RPMI7951 (cell line): ENCODE measurements around the gene ZNF831. TPM values are rescaled to one million over a fixed set of nuclear protein-coding genes. Genes with fewer than 3 reads are reported as not detected.

Source experiments
- DNase-seq: peaks from one replicate; pipeline ENCODE4 v3.0.0-alpha.2; 2012; ENCODE audit warnings: low read depth
- total RNA-seq: library from RNA; depleted of rRNA; stranded (reverse); fragments of >200 nt; shearing (Covaris generic); gene quantifications from 2 replicates; pipeline ENCODE4 v1.2.3, GENCODE V29; 2014

ZNF831 gene
- total RNA-seq, 1 experiment from 2014 or later = not detected

DNA sequence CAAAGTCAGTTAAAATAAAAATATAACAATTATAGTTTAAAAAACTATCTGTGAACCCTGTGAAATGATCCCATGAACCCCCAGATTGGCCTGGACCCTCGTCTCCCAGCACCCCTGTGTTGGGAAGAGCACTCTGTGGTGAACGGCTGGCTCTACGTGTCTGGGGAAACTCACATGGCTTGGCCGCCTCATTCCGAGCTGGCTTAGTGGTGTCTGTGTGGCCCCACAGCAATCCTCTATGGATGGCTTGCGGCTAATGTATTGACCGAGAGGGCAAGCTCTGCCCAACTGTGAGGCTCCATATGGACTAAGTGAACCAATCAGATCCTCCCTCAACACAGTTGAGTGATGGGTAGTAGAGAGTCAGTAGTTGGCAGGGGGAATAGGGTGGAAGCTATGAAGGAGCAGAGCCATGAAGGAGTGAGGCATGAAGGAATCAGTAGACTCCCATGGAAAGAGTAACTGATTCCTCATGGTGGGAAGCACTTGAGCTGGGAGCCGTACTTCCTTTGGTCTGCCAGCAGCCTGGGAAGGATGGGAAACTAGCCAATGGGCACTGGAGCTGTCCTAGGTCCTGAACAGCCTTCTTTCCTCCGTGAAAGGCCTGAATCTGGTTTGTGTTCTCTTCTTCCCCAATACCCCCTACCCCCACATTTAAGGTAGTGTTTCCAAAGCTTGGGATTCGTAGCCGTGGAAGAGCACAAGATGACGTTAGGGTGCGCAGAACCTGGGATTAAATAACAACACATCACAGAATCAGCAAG lies 21.6 kb upstream of the ZNF831 start:
- peak; percentile 38 for DNase-seq

DNA sequence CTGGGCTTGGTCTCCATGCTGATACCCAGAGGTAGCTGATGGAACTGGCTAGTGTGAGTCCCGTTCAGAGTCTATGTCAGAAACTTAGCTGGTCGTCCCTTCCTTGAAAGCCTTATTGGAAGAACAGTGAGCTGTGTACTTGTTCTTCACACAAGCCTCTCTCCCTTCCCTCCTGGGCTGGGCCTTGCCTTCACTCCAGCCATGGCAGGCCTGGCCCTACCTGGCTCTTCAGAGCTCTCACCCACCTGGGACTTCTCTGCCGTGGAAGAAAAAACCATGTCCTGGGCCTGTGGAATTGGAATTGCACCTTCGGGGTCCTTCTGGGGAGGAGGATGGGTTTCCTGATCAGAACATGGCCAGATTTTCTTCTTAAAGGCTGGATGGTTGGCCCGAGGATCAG lies 20.3 kb upstream of the ZNF831 start:
- DNase-seq = no peak

DNA sequence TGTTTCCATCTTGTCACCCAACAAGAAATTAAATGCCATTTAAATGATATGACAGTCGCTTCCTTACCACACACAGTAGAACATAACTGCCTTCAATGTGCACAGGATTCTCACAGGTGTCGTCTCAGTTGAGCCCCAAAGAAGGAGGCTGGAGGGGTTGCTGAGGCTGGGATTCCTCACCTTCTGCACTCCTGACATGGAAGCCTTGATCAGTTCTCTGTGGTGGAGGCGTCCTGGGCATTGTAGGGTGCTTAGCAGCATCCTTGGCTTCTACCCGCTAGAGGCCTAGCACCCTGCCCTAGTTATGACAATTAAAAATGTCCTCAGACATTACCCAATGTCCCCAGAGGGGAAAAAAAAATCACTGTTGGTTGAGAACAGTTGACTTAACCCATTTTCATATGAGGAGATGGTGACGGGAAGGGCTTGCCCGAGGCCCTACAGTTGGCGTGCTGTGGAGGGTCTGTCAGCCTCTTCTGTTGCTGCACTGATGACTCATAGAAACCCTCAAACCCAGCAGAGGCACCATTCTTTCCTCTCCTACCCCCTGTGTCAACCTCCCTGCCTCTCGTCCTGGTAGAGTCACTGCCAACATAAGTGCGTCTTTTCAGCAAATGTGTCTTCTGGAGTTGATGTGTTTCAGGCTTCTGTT lies 19.3 kb upstream of the ZNF831 start:
- DNase-seq = peak; percentile 16

DNA sequence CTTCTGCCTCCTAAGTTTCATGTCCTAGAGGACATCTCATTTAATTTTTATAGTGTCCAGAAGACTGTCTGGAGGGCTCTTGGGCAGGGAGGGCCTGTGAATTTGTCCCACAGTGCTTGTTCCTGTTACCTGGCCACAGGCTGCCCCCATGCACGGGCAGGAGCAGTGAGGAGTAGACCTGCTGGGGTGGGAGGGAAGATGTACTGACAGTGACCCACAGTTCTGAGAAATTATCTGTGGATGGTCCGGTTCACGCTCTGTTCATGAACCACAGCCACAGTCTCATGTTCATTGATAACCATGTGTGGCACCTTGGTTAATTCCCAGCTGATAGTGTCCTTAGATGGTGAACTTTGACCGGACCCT lies 18.8 kb upstream of the ZNF831 start:
- no peak for DNase-seq

DNA sequence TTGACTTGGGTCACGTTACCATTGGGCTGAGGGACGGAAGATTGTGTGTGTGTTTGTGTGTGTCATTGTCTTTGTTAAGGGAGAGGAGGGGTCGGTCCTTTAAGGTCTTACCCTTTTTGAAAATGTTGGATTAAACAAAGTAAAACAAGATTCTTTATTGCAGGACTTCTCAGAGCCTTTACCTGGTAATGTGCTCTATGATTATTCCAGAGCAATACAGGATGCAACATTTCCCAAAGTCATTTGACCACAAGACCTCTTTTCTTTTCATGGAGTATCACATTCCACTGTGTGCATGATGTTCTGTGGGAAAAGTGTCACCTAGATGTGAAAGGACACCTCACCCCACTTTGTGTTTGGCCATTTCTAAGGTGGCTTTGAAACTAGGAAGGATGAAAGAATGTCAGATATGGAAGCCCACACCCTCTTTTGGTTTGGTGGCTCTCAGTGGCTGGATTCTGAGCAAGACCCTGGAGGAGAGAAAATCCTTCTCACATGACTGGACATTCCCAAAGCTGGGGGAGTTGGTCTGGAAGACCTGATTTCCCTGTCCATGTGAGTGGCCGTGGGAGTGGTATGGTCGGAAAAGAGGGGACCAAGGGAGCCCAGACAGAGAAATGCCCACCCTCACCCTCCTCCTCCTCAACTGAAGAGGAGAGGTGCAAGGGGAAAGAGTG lies 18.2 kb upstream of the ZNF831 start:
- DNase-seq = no peak

DNA sequence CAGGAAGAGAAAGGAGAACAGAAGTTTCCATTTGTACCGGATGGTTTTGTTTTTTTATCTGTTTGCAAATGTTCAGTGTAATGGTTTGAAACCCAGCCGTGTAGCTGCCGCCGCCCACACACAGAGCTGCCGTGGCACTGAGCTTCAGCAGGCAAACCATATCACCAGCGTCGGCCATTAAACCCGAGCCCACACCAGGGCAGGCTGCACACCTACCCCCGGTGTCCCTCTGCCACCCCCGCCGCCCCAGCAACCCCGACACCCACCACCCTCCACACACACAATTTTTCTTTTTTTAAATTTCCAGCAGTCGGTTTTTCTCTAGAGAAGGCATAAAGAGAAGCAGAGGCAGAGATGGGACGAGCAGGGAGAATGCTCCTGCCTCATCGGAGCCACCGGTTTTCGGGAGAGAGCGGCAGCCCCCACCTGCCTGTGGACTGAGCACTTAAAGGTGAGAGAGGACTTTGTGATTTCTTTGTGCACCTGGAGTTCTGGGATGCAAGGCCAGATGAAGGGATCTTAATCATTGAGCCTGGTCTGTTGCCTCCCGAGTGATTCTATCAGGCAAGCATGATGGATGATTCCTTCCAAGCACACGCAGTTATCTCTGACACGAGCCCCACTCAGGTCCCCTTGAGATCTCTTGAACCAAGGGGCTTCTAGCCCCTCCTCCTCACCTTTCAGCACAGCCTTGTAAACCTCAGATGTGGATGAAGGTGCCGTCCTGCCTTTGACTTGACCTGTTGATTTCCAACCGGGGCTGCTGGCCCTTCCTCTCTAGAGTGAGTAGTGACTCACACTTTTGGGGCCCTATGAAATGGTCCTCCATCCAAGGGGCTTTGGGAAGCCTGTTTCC lies 17.5 kb upstream of the ZNF831 start:
- DNase-seq = no peak

DNA sequence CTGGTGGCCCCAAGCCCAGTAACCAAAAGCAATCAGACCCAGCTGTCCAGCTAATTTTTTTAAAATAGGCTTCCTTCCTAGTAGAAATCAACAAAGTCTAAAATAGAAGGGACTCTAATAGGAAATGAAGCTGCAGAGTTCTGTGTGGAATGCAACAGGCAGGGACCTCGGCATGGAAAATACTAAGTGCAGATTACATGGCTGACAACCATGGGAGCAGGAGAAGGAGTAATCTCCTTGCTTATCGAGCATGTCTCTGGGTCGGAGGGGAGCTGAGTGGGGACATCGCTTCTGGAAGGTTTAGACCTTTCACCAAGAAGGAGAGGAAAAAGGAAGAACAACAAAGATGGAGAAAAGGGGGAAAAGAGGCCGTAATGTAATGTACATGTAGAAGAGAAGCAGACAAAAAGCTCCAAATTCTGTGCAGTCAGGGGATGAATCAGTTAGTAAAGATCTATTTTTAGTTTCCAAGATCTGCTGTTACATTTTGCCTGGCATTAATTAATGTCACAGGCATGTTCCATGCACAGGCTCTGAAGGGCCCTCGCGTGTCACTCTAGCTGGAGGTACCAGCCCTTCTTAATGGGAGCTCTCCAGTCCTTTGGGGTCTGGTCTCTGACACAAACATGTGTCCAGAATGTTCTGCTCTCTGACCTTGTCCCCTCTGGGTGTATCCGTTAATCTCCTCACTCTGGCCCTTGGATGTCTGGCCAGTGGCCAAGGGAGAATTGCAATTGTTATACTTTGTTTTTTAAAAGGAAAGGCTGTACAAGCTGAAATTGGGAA lies 16.6 kb upstream of the ZNF831 start:
- no peak for DNase-seq

DNA sequence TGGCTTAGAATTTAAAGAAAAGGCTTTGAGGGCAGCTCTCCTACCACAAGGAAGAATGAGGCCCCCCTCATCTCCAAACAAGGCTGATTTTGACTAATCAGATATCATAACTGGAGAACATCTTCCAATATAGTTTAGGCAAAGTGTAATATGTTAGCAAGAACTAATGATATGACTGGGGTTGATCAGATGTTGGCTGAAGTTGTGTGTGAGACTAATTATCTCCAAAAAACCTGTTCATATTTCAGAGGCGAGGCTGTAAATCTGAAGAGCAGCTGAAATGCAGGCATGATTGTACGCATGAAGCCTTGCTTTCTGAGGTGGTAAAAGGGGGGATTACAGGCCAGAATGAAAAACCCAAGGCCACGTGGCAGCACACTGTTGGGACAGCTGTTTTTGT lies 16.0 kb upstream of the ZNF831 start:
- no peak for DNase-seq

DNA sequence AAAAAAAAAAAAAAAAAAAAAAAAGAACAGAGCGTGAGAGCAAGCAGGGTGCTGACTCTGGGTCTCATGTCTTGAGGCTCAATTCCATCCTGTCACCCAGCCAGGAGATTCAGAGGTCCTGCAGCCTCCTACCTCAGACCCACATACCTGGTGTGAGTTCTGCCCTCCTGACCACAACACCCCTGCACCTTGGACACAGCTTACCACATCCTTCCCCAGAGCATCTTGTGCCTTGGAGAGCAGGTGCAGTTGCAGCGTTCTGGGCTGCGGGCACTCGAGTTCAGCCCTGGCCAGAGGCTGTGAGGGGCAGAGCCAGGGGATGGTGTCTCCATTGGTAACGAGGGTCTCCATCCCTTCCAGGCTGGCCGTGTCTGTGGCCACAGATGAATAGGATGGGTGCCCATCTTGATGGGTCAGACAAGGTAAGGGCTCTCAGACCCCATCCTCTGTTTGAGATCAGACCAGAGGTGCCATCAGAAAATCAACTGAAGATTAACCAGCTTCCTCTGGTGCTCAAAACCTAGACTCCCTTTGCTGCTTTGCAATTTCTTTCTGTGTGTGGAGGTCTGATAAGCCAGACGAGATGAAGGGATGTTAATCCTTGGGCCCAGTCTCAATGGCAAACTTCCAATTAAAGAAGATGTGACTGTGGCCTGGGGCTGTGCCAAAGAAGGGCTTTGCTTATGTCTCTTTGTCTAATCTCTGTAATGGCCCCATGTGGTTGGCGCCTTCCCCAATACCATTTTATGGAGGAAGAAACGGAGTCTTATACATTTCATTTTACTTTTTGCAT lies 14.7 kb upstream of the ZNF831 start:
- DNase-seq = no peak

DNA sequence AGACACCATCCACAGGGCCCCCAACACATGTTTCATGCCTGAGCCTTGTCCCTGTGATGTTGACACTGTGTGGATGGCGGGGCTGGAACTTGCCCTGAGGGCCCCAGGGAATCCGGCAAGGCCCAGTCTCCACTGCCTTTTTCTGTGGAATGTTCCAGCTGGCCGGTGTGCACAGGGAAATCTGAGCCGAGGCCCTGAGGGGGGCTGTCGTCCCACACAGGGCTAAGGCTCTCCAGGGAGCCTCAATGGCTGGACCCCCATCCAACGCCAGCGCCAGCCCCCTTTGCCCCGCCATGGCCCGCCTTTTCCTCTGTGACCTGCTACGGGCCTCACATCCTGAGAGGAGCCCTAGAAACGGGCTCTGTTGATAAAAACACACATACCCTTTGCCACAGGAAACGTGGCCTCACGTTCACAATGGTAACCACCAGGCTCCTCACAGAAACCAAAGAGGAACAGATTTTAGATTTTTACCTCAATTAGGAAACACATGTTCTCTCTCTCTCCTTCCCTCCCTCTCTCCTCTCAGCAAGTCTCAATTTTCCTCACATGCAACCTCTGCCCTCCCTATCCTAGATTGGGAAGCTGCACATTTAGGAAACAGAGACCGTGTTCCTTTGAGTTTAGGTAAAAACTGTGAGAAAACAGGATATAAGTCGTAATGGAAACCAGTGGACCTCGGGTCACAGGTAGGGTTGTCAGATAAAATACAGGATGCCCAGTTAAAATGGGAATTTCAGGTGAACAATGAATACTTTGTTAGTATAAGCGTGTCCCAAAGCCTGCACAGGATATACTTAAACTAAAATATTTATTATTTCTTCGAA lies 13.7 kb upstream of the ZNF831 start:
- no peak for DNase-seq

DNA sequence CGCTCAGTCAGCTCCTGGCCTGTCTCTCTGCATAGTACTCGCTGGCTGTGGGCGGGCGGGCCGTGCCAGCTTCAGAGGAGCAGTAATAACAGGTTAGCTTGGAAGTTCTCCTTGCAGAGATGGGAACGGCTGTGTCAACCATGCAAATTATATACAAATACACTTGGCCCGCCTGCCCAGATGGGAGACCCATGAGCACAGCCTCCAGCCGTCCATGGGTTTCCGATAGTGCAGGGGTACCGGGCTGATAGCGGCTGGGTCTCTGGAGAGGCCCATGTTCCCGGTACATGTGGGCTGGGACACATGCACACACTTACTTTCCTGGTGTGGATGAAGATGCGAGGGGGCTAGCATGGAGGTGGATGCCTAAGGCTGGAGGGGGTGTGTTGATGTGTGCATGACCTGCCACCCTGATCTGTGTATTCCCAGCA lies 12.8 kb upstream of the ZNF831 start:
- DNase-seq = no peak

DNA sequence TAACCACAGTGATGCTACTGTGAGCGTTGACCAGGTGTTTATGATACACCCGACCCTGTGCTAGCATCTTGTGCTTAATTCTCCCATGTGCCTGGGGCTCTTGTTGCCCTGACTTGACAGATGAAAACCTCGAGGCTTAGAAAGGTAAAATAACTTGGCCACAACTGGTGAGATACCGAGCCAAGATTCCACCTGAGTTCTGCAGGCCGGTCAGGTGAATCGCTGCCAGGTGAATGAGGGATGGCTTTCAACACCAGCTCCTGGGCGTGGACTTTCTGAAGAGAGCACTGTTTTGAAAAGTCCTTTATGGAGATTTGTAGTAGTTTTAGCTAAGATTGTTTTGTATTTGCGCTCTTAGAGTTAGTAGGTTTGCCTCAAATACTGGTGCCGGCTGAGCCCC lies 12.2 kb upstream of the ZNF831 start:
- DNase-seq = no peak

DNA sequence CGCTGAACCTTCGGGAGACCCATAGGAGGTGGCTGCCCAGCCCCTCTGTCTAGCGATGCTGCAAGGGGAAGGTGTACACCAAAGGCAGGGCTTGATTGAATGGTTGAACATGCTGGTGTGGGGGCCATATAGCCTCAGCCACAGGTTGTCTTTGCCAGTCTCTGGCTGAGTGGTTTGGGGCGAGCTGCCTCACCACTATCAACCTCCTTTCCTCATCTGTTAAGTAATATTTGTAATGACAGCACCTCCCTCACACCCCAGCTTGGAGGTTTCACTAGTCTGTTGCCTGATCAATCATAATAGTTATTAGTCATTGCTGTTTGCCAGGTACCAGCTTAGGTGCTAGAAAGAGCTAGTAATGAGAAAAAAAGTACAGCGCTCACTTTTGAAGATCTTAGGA lies 11.8 kb upstream of the ZNF831 start:
- no peak for DNase-seq

DNA sequence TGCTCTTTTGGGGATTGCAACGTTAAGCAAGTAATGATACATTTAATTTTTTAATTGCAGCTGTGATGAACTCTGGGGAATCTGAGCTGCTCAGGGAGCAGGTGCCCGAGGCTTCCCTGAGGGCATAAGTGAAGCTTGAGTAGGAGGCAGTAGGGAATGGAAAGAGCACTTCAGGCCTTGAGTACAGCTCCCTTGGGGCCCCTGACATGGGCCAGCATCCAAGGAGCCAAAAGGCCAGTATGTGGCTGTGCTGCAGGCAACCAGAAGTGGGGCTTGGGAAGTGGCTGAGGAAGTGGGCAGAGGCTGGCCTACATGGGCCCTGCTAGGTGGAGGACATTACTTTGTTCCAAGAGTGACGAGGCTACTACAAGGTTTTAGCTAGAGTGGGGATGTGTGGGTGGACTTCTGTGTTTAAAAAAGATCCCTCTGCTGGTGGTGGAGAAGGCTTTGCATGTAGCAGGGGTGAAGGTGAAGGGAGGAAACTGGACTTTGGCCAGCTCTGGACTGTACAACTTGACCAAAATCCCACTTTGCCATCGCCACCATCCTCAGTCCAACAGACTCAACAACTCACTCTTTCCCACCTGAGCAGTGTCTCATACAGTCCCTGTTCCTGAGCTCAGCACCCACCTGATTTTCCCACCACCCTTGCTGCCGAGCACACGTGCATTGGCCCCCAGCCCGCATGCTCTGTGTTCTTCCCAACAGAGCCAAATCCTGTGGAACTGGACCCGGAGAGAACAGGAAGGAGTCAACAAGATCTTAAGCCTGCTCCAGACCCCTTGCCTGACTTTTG lies 10.9 kb upstream of the ZNF831 start:
- DNase-seq = no peak

DNA sequence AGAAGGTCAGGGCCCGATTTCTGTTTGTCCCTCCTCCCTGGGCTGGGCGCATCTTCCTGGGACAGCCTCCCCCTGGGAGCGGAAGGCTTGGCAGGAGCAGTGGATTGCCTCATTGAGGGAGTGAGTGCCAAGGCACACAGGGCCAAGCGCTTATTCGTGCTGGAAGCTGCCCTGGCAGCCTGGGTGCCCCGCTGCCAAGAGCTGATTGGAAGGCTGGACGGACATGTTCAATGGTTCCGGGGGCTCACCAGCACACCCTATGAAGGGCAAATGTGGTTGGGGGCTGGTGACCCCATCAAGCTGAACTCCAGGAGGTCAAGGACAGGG lies 10.3 kb upstream of the ZNF831 start:
- DNase-seq = no peak

DNA sequence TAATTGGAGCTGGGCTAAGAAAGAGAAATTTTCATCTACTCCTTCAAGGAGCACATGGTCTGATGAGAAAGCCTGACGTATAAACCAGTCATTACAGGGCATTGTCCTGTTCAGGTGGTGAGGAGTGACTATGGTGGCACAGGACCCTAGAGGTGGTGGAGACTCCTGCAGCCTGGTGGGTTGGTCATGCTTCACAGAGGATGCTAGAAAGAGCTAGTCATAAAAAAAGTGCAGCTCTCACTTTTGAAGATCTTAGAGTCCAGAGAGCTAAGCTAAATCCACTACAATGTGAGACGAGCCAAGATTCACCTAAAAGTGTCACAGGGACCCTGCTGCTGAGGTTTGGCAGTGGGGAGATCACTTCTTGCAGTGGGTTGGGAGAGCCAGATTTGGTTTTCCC lies 9.8 kb upstream of the ZNF831 start:
- no peak for DNase-seq

DNA sequence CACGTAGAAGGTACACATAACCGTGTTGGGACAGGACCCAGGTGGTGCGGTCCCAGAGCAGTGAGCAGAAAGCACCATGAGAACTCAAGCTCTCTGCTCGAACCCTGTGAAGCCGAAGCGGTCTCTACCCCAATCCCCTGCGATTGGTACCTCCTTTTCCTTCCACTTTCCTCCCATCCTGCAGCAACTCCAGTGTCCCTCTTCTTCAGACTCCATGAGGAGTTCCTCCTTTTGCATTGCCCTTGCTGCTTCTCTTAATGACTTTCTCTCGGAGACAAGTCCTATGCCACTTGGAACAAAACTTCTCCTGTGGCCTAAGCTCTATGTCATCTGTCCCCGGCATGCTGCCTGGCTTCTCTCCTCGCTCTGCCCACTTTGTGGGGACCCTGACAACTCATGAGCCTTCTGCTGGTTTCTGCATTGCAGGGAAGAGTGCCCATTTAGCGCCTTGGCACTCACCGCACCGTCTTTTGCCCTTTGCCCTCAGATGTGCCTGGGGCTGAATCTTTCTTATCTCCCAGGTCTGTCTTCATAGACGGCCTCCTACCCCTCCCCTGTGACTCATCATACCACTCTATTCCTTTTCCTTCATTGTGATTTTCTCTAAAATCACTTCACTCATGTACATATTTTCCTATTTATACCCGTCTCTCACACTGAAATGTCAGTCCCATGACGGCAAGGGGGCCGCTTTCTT lies 9.2 kb upstream of the ZNF831 start:
- DNase-seq = no peak

DNA sequence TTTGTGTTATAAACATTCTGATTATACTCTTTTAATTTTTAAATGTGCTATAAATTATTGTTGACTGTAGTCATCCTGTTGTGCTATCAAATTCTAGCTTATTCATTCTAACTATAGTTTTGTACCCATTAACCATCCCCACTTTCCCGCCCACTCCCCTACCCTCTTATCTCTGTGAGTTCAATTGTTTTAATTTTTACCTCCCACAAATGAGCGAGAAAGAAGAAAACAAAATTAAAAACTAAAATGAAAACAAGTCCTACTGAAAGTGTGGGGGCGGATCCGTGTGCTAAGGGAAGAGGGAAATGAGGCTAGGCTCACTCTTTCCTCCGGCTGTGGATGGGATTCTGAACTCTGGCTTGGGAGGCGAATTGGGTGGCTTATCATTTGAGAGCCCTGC lies 6.6 kb upstream of the ZNF831 start:
- no peak for DNase-seq
